GM21367 (cell line): ENCODE measurements around the gene MICAL2.
A peak's percentile ranks its signal among the peaks of the same experiment; 100 is the strongest.

ENCODE experiments used
- ATAC-seq: cut with Tn5 transposase; IDR thresholded peaks from one replicate; pipeline ENCODE4 v1.9.1; 2021; ENCODE audit not compliant: unreplicated experiment

Gene MICAL2

GRCh38 chr11:12183827-12184620 lies 73.6 kb downstream of the MICAL2 start:
- no peak for ATAC-seq

GRCh38 chr11:12184699-12185098 lies 74.3 kb downstream of the MICAL2 start:
- ATAC-seq, result no peak

GRCh38 chr11:12185106-12185690 lies 74.8 kb downstream of the MICAL2 start:
- no peak for ATAC-seq

GRCh38 chr11:12185914-12186313 lies 75.5 kb downstream of the MICAL2 start:
- no peak for ATAC-seq

GRCh38 chr11:12186701-12187100 lies 76.3 kb downstream of the MICAL2 start:
- no peak for ATAC-seq

GRCh38 chr11:12187399-12187798 lies 77.0 kb downstream of the MICAL2 start:
- ATAC-seq, result no peak

GRCh38 chr11:12188548-12189317 lies 78.3 kb downstream of the MICAL2 start:
- peak; percentile 79 for ATAC-seq

GRCh38 chr11:12189543-12190235 lies 79.3 kb downstream of the MICAL2 start:
- no peak for ATAC-seq

GRCh38 chr11:12190511-12190910 lies 80.1 kb downstream of the MICAL2 start:
- no peak for ATAC-seq

GRCh38 chr11:12192794-12193514 lies 82.6 kb downstream of the MICAL2 start:
- ATAC-seq, result no peak

GRCh38 chr11:12193515-12194336 lies 83.3 kb downstream of the MICAL2 start:
- no peak for ATAC-seq

- peak; percentile 69 for ATAC-seq
Observed at GRCh38 chr11:12195768-12196167, 85.4 kb downstream of the MICAL2 start.

- no peak for ATAC-seq
Observed at GRCh38 chr11:12196308-12196707, 85.9 kb downstream of the MICAL2 start.

GRCh38 chr11:12196872-12197271 lies 86.5 kb downstream of the MICAL2 start:
- no peak for ATAC-seq

GRCh38 chr11:12198251-12199222 lies 88.1 kb downstream of the MICAL2 start:
- ATAC-seq, result no peak

GRCh38 chr11:12199231-12199948 lies 89.0 kb downstream of the MICAL2 start:
- ATAC-seq, result no peak

- ATAC-seq, result no peak
Observed at GRCh38 chr11:12200279-12200990, 90.0 kb downstream of the MICAL2 start.
